Right renal cortex interstitium (tissue), 3 donors: Measurements from ENCODE around the gene MPND. TPM values are rescaled to one million over a fixed set of nuclear protein-coding genes. Genes with fewer than 3 reads are reported as not detected.
"Not testable (repeated sequence)": the region's sequence is repeated elsewhere in the genome, so short reads cannot be mapped to it uniquely, and the experiment has no call there.

ENCODE experiments used
- DNase-seq, 3 donors: peaks; one replicate each; pipeline ENCODE4 v3.0.0-alpha.2; 2013; ENCODE audit warnings: low read depth in 3 of 3, low spot score in 2 of 3
- polyA plus RNA-seq, 3 donors: library from polyadenylated mRNA; unstranded; fragments of 120-200 nt; gene quantifications; one replicate each; pipeline ENCODE4 v1.2.1, GENCODE V29; 2013; ENCODE audit not compliant: insufficient read length in 3 of 3

Gene MPND
- polyA plus RNA-seq, 3 donors: 21.0 to 24.9 (median 24.4) TPM

GRCh38 chr19:4318460-4318859 is 24.9 kb upstream of the MPND start:
- no peak for DNase-seq

GRCh38 chr19:4319067-4319718 is 24.2 kb upstream of the MPND start:
- no peak for DNase-seq

- DNase-seq: no peak
Observed at GRCh38 chr19:4320419-4320818, 22.9 kb upstream of the MPND start.

GRCh38 chr19:4322942-4323665 is 20.3 kb upstream of the MPND start:
- no peak for DNase-seq

GRCh38 chr19:4323692-4324091 is 19.7 kb upstream of the MPND start:
- DNase-seq: no peak

- no peak for DNase-seq
Observed at GRCh38 chr19:4324228-4324627, 19.1 kb upstream of the MPND start.

- DNase-seq: no peak
Observed at GRCh38 chr19:4326215-4326836, 17.0 kb upstream of the MPND start.

- no peak for DNase-seq
Observed at GRCh38 chr19:4326837-4327251, 16.5 kb upstream of the MPND start.

GRCh38 chr19:4327252-4327876 is 16.0 kb upstream of the MPND start:
- no peak for DNase-seq

- no peak for DNase-seq
Observed at GRCh38 chr19:4327877-4328242, 15.5 kb upstream of the MPND start.

- DNase-seq: peak; percentile 84 to 92 (median 86)
Observed at GRCh38 chr19:4328243-4328990, 14.9 kb upstream of the MPND start.

- DNase-seq: not testable (repeated sequence)
Observed at GRCh38 chr19:4328991-4329681, 14.2 kb upstream of the MPND start.

GRCh38 chr19:4329858-4330257 is 13.5 kb upstream of the MPND start:
- DNase-seq: no peak

- DNase-seq: no peak
Observed at GRCh38 chr19:4334929-4335570, 8.3 kb upstream of the MPND start.

- no peak for DNase-seq
Observed at GRCh38 chr19:4337906-4338440, 5.4 kb upstream of the MPND start.

- DNase-seq: no peak
Observed at GRCh38 chr19:4338441-4339355, 4.7 kb upstream of the MPND start, which contains the start of gene STAP2. Gene STAP2, minus strand, starts transcription at chr19:4338827. Its CDS starts 74 bp downstream, at chr19:4338753.

GRCh38 chr19:4342314-4342614 is 1.1 kb upstream of the MPND start:
- no peak for DNase-seq

- DNase-seq: peak; percentile 99 to 100 (median 100)
Observed at GRCh38 chr19:4342615-4343369, 570 bp upstream of the MPND start.
